ENCODE measurements around the gene CADM1.

CADM1 gene

DNA sequence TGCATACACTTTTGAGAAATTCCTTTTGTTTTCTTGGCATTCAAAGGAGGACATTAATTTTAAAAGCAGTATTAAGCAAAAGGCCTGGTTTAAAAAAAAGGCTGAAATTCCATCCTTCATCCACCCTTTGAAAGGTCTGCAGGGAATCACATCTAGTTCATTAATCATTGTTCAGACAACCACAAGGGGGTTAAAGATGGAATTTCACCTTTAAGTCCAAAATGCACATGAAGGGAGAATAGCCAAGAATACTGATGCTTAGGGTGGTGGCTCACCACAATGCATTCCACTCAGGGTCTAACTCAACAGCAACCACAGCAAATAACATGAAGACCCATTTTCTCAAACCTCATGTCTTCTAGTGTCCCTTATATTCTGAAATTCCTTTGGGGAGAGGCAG, 256.9 kb downstream of the CADM1 start:
- no peak for DNase-seq (ENCODE audit: low spot score)
- H3K9me3 ChIP-seq (ENCODE audit: severe bottlenecking), result no peaks in the 10 kb centered on the region
- no peak for ATAC-seq (ENCODE audit: low read depth)
- no peaks in the 10 kb centered on the region for H3K4me1 ChIP-seq (ENCODE audit: insufficient read depth, poor library complexity, severe bottlenecking)
- TF ChIP-seq, protein P1, sequence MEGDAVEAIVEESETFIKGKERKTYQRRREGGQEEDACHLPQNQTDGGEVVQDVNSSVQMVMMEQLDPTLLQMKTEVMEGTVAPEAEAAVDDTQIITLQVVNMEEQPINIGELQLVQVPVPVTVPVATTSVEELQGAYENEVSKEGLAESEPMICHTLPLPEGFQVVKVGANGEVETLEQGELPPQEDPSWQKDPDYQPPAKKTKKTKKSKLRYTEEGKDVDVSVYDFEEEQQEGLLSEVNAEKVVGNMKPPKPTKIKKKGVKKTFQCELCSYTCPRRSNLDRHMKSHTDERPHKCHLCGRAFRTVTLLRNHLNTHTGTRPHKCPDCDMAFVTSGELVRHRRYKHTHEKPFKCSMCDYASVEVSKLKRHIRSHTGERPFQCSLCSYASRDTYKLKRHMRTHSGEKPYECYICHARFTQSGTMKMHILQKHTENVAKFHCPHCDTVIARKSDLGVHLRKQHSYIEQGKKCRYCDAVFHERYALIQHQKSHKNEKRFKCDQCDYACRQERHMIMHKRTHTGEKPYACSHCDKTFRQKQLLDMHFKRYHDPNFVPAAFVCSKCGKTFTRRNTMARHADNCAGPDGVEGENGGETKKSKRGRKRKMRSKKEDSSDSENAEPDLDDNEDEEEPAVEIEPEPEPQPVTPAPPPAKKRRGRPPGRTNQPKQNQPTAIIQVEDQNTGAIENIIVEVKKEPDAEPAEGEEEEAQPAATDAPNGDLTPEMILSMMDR (IDR thresholded peaks at IDR 0.05; ENCODE audit: poor library complexity, severe bottlenecking), result no peak
- no peak overlapping the region for H3K4me3 ChIP-seq (ENCODE audit: severe bottlenecking)
- H3K27ac ChIP-seq (ENCODE audit: poor library complexity, severe bottlenecking), result no peak overlapping the region
- H3K27me3 ChIP-seq (ENCODE audit: insufficient read depth, poor library complexity, severe bottlenecking), result no peaks in the 10 kb centered on the region
- no peaks in the 10 kb centered on the region for H3K36me3 ChIP-seq (ENCODE audit: low read depth)

DNA sequence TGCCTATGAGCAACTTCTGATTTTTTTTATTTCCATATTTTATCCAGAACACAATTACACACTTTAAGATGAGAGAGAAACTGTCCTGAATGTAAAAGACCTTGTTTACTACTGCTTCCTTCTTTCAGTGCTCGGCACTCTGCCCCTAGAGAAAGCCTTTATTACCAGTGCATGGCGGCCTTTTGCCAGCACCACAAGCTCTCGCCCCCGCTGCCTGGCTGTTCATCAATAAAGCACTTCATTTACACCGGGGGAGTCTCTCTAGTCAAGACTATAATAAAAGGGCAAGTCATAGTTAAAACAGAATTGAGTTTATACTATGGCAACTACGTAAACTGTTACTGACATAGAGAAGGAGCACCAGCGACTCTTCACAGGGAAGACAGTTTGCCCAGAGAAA, 259.5 kb downstream of the CADM1 start:
- H3K9me3 ChIP-seq (ENCODE audit: severe bottlenecking), result no peaks in the 10 kb centered on the region
- ATAC-seq (ENCODE audit: low read depth) (no peak), DNase-seq (ENCODE audit: low spot score) (no peak)
- H3K36me3 ChIP-seq (ENCODE audit: low read depth), result no peaks in the 10 kb centered on the region
- no peaks in the 10 kb centered on the region for H3K27me3 ChIP-seq (ENCODE audit: insufficient read depth, poor library complexity, severe bottlenecking)
- no peak overlapping the region for H3K27ac ChIP-seq (ENCODE audit: poor library complexity, severe bottlenecking)
- H3K4me1 ChIP-seq (ENCODE audit: insufficient read depth, poor library complexity, severe bottlenecking), result no peaks in the 10 kb centered on the region
- TF ChIP-seq, protein P1 (IDR thresholded peaks at IDR 0.05; ENCODE audit: poor library complexity, severe bottlenecking), result no peak
- H3K4me3 ChIP-seq (ENCODE audit: severe bottlenecking), result no peak overlapping the region

DNA sequence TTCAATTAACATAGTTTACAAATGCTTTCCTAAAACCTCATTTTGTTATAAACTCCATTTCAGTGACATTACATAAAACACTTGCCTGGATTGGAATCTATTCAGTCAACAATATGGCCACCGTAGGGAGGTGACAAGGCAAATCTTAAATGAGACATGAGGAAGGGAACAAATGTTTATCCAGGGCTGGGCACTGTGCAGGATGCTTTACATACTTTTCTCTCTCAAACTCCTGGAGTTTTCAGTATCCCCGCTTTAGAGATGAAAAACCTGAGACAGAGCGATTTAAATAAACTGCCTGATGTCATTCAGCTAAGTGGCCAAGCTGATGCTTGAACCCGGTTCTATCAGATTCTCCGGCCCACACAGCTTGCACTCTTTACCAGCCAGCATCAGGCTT, 259.9 kb downstream of the CADM1 start:
- H3K4me1 ChIP-seq (ENCODE audit: insufficient read depth, poor library complexity, severe bottlenecking), result no peaks in the 10 kb centered on the region
- TF ChIP-seq, protein P1 (IDR thresholded peaks at IDR 0.05; ENCODE audit: poor library complexity, severe bottlenecking), result no peak

DNA sequence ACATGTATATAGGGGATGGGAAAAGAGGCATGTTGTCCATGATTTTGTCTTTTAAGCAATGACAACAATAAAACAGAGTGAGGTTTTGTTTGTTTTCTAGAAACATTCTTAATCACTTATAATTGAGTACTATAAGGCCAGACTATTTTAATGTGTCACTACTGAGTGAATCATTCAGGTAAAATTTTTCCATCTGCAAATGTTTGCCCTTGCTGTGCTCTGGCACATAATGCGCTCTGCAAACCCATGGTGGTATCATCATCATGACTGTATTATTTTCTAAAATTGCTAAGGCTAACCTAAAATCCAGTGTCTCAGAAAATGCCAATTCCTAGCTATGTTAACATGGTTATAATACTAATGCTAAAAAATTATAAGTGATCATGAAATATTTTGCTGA, 261.2 kb downstream of the CADM1 start:
- no peak overlapping the region for H3K4me3 ChIP-seq (ENCODE audit: severe bottlenecking)
- H3K4me1 ChIP-seq (ENCODE audit: insufficient read depth, poor library complexity, severe bottlenecking), result no peaks in the 10 kb centered on the region
- no peak for ATAC-seq (ENCODE audit: low read depth)
- H3K27me3 ChIP-seq (ENCODE audit: insufficient read depth, poor library complexity, severe bottlenecking), result no peaks in the 10 kb centered on the region
- DNase-seq (ENCODE audit: low spot score), result no peak
- H3K36me3 ChIP-seq (ENCODE audit: low read depth), result no peaks in the 10 kb centered on the region
- TF ChIP-seq, protein P1 (IDR thresholded peaks at IDR 0.05; ENCODE audit: poor library complexity, severe bottlenecking), result no peak
- no peaks in the 10 kb centered on the region for H3K9me3 ChIP-seq (ENCODE audit: severe bottlenecking)
- no peak overlapping the region for H3K27ac ChIP-seq (ENCODE audit: poor library complexity, severe bottlenecking)

More for the DNA sequence above, 259.9 kb downstream of the CADM1 start:
- no peaks in the 10 kb centered on the region for H3K27me3 ChIP-seq (ENCODE audit: insufficient read depth, poor library complexity, severe bottlenecking)
- no peaks in the 10 kb centered on the region for H3K9me3 ChIP-seq (ENCODE audit: severe bottlenecking)
- no peak for DNase-seq (ENCODE audit: low spot score)
- no peak for ATAC-seq (ENCODE audit: low read depth)
- H3K27ac ChIP-seq (ENCODE audit: poor library complexity, severe bottlenecking), result no peak overlapping the region
- H3K36me3 ChIP-seq (ENCODE audit: low read depth), result no peaks in the 10 kb centered on the region
- no peak overlapping the region for H3K4me3 ChIP-seq (ENCODE audit: severe bottlenecking)

DNA sequence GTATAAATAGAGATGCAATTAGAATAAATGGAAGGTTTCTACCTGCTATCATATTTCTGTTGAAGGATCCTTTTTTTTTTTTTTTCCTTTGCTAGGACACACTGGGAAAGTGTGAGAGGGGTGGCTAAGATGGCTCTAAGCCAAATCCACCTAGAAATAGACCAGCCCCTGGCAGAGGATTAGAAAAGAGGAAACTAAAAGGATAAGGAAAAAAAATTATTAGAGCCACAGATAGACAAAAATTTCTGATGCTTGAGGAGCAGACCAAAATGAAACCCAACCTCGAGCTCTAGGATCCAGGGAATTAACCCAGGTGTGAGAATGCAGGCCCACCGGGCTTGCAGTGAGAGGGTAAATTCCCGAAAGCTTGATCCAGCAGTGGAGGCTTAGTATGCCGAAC, 262.3 kb downstream of the CADM1 start:
- Histone ChIP-seq H3K4me1 (ENCODE audit: insufficient read depth, poor library complexity, severe bottlenecking) (no peaks in the 10 kb centered on the region), H3K4me3 (ENCODE audit: severe bottlenecking) (no peak overlapping the region), H3K27ac (ENCODE audit: poor library complexity, severe bottlenecking) (no peak overlapping the region), H3K36me3 (ENCODE audit: low read depth) (no peaks in the 10 kb centered on the region), H3K27me3 (ENCODE audit: insufficient read depth, poor library complexity, severe bottlenecking) (no peaks in the 10 kb centered on the region), H3K9me3 (ENCODE audit: severe bottlenecking) (no peaks in the 10 kb centered on the region)
- DNase-seq (ENCODE audit: low spot score) (no peak), ATAC-seq (ENCODE audit: low read depth) (no peak)
- TF ChIP-seq, protein P1 (IDR thresholded peaks at IDR 0.05; ENCODE audit: poor library complexity, severe bottlenecking), result no peak

Data from RWPE2 (cell line).